MM.1S (cell line): ENCODE measurements around the gene CLEC18A.

Source experiments
- DNase-seq: peaks from one replicate; pipeline ENCODE4 v3.0.0-alpha.2; 2015
- H2AFZ ChIP-seq: fragments of 300-600 bp; sonication (generic); 2 replicates; pipeline ENCODE4 v1.6.0; 2016; ENCODE audit warnings: antibody characterized with exemption, low read length
- H3F3A ChIP-seq: fragments of 300-600 bp; sonication (generic); 2 replicates; pipeline ENCODE4 v1.6.1; 2016; ENCODE audit warnings: mild to moderate bottlenecking, antibody characterized with exemption, low read length, moderate library complexity, mixed read lengths; ENCODE audit not compliant: insufficient read depth
- H3K27ac ChIP-seq: fragments of 300-600 bp; sonication (generic); 2 replicates; pipeline ENCODE4 v1.5.1; 2016; ENCODE audit warnings: mild to moderate bottlenecking, low read length
- H3K27me3 ChIP-seq: fragments of 300-600 bp; sonication (generic); replicated peaks from 2 replicates; pipeline ENCODE4 v1.6.0; 2016; ENCODE audit warnings: low read length; ENCODE audit not compliant: insufficient read depth
- H3K36me3 ChIP-seq: fragments of 300-600 bp; sonication (generic); replicated peaks from 2 replicates; pipeline ENCODE4 v1.6.1; 2016; ENCODE audit warnings: mild to moderate bottlenecking, low read length, mixed read lengths; ENCODE audit not compliant: insufficient read depth
- H3K4me1 ChIP-seq: fragments of 300-600 bp; sonication (generic); 2 replicates; pipeline ENCODE4 v1.6.1; 2016; ENCODE audit warnings: low read length, mixed read lengths
- H3K4me2 ChIP-seq: fragments of 300-600 bp; sonication (generic); 2 replicates; pipeline ENCODE4 v1.6.0; 2016; ENCODE audit warnings: low read depth, low read length
- H3K4me3 ChIP-seq: fragments of 300-600 bp; sonication (generic); 2 replicates; pipeline ENCODE4 v1.5.1; 2016; ENCODE audit warnings: low read length, mixed read lengths
- H3K79me2 ChIP-seq: fragments of 300-600 bp; sonication (generic); 2 replicates; pipeline ENCODE4 v1.6.1; 2016; ENCODE audit warnings: mixed run types, low read length, mixed read lengths
- H3K9ac ChIP-seq: fragments of 300-600 bp; sonication (generic); 2 replicates; pipeline ENCODE4 v1.6.1; 2016; ENCODE audit warnings: low read length, mixed read lengths
- H3K9me2 ChIP-seq: fragments of 300-600 bp; sonication (generic); replicated peaks from 2 replicates; pipeline ENCODE4 v1.6.1; 2016; ENCODE audit warnings: mild to moderate bottlenecking, low read length, mixed read lengths; ENCODE audit not compliant: insufficient read depth
- H3K9me3 ChIP-seq: fragments of 300-600 bp; sonication (generic); replicated peaks from 2 replicates; pipeline ENCODE4 v1.6.1; 2016; ENCODE audit warnings: mild to moderate bottlenecking, low read length, mixed read lengths; ENCODE audit not compliant: insufficient read depth
- H4K20me1 ChIP-seq: fragments of 300-600 bp; sonication (generic); 2 replicates; pipeline ENCODE4 v1.6.1; 2016; ENCODE audit warnings: mild to moderate bottlenecking, low read length, moderate library complexity, mixed read lengths; ENCODE audit not compliant: insufficient read depth
- EZH2 ChIP-seq: fragments of 300-600 bp; sonication (generic); optimal IDR thresholded peaks from 2 replicates; pipeline ENCODE3; 2017; ENCODE audit warnings: low read depth, mild to moderate bottlenecking, antibody characterized with exemption, low read length, mixed read lengths
- EZH2phosphoT487 ChIP-seq: fragments of 300-600 bp; sonication (generic); IDR thresholded peaks from 2 replicates; pipeline ENCODE4 v1.6.1; 2018; ENCODE audit warnings: antibody characterized with exemption, low read length
- TF ChIP-seq, protein P1 (sequence below): fragments of 300-600 bp; sonication (generic); IDR thresholded peaks from 2 replicates; pipeline ENCODE4 v1.5.1; 2016; ENCODE audit warnings: antibody characterized with exemption, low read length, mixed read lengths

The CLEC18A gene

DNA sequence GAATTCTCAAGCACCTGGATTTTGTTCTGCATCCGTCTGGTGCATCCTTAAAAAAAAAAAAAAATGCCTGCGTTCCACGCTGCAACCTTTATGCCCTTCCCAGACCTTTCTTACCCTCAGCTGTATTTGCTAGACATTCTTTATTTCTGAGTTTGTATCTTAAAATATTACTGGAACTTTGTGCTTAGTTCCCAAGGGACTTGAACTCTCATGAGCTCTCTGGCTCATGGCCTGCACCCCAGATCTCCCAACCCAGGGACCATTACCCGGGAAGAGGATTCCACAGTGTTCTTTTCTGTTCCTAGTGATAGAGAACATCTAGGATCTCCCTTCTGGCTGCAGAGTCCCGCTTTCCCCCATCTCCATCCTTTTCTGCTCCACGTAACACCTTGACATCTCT is 28.9 kb upstream of the CLEC18A start:
- TF ChIP-seq EZH2 (no peak), EZH2phosphoT487 (no peak)
- TF ChIP-seq, protein P1, sequence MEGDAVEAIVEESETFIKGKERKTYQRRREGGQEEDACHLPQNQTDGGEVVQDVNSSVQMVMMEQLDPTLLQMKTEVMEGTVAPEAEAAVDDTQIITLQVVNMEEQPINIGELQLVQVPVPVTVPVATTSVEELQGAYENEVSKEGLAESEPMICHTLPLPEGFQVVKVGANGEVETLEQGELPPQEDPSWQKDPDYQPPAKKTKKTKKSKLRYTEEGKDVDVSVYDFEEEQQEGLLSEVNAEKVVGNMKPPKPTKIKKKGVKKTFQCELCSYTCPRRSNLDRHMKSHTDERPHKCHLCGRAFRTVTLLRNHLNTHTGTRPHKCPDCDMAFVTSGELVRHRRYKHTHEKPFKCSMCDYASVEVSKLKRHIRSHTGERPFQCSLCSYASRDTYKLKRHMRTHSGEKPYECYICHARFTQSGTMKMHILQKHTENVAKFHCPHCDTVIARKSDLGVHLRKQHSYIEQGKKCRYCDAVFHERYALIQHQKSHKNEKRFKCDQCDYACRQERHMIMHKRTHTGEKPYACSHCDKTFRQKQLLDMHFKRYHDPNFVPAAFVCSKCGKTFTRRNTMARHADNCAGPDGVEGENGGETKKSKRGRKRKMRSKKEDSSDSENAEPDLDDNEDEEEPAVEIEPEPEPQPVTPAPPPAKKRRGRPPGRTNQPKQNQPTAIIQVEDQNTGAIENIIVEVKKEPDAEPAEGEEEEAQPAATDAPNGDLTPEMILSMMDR = no peak
- no peak overlapping the region for H2AFZ ChIP-seq
- no peak overlapping the region for H3K4me2 ChIP-seq
- H3K4me1 ChIP-seq = no peaks in the 10 kb centered on the region
- no peak overlapping the region for H3K9ac ChIP-seq
- H3K27ac ChIP-seq = no peak overlapping the region
- no peak for DNase-seq
- H3K9me2 ChIP-seq = no peaks in the 10 kb centered on the region
- H3K4me3 ChIP-seq = no peak overlapping the region
- no peaks in the 10 kb centered on the region for H3K36me3 ChIP-seq
- no peaks in the 10 kb centered on the region for H3K27me3 ChIP-seq
- H3K79me2 ChIP-seq = no peaks in the 10 kb centered on the region
- no peaks in the 10 kb centered on the region for H4K20me1 ChIP-seq
- no peaks in the 10 kb centered on the region for H3F3A ChIP-seq
- no peaks in the 10 kb centered on the region for H3K9me3 ChIP-seq

DNA sequence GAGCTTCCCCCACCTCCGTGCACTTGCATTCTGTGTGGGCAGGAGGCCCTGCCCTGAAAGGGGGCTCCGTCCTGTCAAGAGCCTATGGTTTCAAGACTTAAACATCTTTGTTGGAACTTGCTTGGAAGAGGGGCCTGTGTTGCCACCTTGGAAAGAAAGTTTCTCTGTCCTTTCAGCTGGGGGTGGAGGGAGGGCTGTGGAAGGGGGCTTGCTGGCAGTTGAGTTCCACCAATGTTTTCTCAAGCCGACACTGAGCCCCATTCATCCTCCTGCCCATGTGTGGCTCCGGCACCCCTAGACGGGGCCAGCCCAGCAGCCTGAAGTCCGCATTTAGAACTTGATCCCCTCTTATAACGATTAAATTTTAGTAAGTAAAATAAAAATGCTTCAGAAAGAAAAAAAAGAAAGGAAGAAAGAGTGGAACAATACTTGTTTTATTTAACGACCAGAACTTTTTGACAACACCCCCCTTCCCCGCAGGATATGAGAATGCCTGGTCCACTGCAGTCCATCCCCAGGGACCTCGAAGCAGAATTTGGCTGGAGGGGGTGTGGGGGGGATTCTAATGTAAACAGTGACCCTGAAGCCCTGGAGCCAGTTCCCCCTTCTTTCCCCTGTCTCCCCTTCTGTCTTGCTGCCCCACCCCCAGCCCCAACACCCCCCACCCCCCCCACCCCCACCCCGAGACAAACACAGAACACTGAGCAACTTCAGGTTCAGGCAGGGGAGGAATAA is 26.9 kb upstream of the CLEC18A start:
- H3K4me3 ChIP-seq = no peak overlapping the region
- no peaks in the 10 kb centered on the region for H3K4me1 ChIP-seq
- H3K36me3 ChIP-seq = no peaks in the 10 kb centered on the region
- TF ChIP-seq EZH2phosphoT487 (no peak), EZH2 (no peak)
- TF ChIP-seq, protein P1 = no peak
- H3K9me2 ChIP-seq = no peaks in the 10 kb centered on the region
- no peaks in the 10 kb centered on the region for H3F3A ChIP-seq
- no peak overlapping the region for H3K27ac ChIP-seq
- no peaks in the 10 kb centered on the region for H3K79me2 ChIP-seq
- no peak overlapping the region for H2AFZ ChIP-seq
- H3K27me3 ChIP-seq = no peaks in the 10 kb centered on the region
- no peak for DNase-seq
- no peaks in the 10 kb centered on the region for H4K20me1 ChIP-seq
- no peak overlapping the region for H3K4me2 ChIP-seq
- no peak overlapping the region for H3K9ac ChIP-seq
- no peaks in the 10 kb centered on the region for H3K9me3 ChIP-seq

DNA sequence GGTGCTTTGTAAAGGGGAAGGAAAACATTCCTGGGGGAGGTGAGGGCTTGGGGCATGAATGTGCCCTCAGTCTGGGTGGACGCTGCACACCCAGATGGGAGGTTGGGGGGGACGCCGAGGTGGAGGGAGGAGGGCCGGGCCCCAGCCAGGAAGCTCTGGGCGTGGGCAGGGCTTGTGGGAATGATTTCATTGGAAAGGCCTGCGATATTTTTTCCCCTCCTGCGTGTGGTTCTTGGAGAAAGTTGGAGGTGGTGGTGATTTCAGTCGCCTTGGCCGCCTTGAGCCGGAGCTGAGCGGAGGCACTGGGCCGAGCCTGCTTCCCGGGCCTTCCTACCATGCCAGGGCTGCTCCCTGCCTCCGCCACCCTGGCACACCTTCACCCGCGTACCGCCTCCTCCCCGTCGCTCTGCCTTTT is 26.4 kb upstream of the CLEC18A start:
- Histone ChIP-seq H3K27ac (no peak overlapping the region), H3K4me1 (no peaks in the 10 kb centered on the region), H3K79me2 (no peaks in the 10 kb centered on the region), H3K4me3 (no peak overlapping the region), H3K9me3 (no peaks in the 10 kb centered on the region), H3K9me2 (no peaks in the 10 kb centered on the region), H3F3A (no peaks in the 10 kb centered on the region), H3K4me2 (no peak overlapping the region), H4K20me1 (no peaks in the 10 kb centered on the region), H3K36me3 (no peaks in the 10 kb centered on the region), H2AFZ (no peak overlapping the region), H3K9ac (no peak overlapping the region), H3K27me3 (no peaks in the 10 kb centered on the region)
- DNase-seq = no peak
- TF ChIP-seq EZH2phosphoT487 (no peak), EZH2 (no peak)
- TF ChIP-seq, protein P1 = no peak
